ENCODE results near the gene RDX. TPM values are rescaled to one million over a fixed set of nuclear protein-coding genes. Genes with fewer than 3 reads are reported as not detected.

The RDX gene
- total RNA-seq, 1 donor from 2014 or later: 88.2 TPM

DNA sequence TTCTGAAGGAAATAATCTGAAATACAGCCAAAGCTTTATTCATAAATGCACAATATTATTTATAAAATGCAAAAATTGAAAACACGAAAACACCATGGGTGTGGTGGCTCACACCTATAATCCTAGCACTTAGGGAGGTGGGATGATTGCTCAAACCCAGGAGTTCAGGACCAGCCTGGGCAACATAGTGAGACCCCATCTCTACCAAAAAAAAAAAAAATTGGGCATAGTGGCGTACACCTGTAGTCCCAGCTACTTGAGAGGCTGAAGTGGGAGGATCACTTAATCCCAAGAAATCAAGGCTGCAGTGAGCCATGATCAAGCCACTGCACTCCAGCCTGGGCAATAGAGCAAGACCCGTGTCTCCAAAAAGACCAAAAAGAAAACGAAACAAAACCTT, 5.2 kb upstream of the RDX start:
- H3K36me3 ChIP-seq (ENCODE audit: control insufficient read depth, insufficient read depth, low read length): no peaks in the 10 kb centered on the region
- TF ChIP-seq, protein P1, sequence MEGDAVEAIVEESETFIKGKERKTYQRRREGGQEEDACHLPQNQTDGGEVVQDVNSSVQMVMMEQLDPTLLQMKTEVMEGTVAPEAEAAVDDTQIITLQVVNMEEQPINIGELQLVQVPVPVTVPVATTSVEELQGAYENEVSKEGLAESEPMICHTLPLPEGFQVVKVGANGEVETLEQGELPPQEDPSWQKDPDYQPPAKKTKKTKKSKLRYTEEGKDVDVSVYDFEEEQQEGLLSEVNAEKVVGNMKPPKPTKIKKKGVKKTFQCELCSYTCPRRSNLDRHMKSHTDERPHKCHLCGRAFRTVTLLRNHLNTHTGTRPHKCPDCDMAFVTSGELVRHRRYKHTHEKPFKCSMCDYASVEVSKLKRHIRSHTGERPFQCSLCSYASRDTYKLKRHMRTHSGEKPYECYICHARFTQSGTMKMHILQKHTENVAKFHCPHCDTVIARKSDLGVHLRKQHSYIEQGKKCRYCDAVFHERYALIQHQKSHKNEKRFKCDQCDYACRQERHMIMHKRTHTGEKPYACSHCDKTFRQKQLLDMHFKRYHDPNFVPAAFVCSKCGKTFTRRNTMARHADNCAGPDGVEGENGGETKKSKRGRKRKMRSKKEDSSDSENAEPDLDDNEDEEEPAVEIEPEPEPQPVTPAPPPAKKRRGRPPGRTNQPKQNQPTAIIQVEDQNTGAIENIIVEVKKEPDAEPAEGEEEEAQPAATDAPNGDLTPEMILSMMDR (IDR thresholded peaks at IDR 0.05; ENCODE audit: insufficient read depth, low read length, severe bottlenecking): no peak
- FAIRE-seq: no peak
- no peak overlapping the region for H3K4me3 ChIP-seq (ENCODE audit: low read depth, low read length)
- DNase-seq (ENCODE audit: low read depth): no peak
- H3K27me3 ChIP-seq (ENCODE audit: control insufficient read depth, insufficient read depth, low read length): peaks cover 2% of the 10 kb centered on the region

DNA sequence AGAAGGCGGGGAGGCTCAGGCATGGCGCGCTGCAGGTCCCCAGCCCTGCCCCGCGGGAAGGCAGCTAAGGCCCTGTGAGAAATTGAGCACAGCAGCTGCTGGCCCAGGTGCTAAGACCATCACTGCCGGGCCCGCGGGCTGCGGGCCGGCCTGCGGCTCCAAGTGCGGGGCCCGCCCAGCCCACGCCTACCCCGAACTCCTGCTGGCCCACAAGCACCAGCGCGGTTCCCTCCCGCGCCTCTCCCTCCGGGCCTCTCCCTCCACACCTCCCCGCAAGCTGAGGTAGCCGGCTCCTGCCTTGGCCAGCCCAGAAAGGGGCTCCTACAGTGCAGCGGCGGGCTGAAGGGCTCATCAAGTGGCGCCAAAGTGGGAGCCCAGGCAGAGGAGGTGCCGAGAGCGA, 4.6 kb upstream of the RDX start:
- DNase-seq (ENCODE audit: low read depth) (no peak), FAIRE-seq (no peak)
- Histone ChIP-seq H3K4me3 (ENCODE audit: low read depth, low read length) (no peak overlapping the region), H3K27me3 (ENCODE audit: control insufficient read depth, insufficient read depth, low read length) (peaks cover 2% of the 10 kb centered on the region), H3K36me3 (ENCODE audit: control insufficient read depth, insufficient read depth, low read length) (no peaks in the 10 kb centered on the region)
- TF ChIP-seq, protein P1 (IDR thresholded peaks at IDR 0.05; ENCODE audit: insufficient read depth, low read length, severe bottlenecking): no peak

DNA sequence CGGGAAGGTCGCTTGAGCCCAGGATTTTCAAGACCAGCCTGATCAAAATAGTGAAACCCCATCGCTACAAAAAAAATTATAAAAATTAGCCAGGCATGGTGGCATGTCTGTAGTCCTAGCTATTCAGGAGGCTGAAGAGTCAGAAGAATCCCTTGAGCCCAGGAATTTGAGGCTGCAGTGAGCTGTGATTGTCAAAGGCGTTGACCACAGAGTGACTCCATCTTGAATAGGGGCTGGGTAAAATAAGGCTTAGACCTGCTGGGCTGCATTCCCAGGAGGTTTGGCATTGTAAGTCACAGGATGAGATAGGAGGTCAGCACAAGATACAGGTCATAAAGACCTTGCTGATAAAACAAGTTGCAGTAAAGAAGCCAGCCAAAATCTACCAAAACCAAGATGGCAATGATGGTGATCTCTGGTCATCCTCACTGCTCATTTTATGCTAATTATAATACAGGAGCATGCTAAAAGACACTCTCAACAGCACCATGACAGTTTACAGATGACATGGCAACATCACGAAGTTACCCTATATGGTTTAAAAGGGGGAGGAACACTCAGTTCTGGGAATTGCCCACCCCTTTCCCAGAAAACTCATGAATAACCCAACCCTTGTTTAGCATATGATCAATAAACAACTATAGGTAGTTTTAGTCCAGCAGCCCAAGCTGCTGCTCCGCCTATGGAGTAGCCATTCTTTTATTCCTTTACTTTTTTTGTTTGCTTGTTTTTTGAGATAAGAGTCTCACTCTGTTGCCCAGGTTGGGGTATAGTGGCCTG, 2.8 kb upstream of the RDX start:
- H3K36me3 ChIP-seq (ENCODE audit: control insufficient read depth, insufficient read depth, low read length): no peaks in the 10 kb centered on the region
- FAIRE-seq: no peak
- TF ChIP-seq, protein P1 (IDR thresholded peaks at IDR 0.05; ENCODE audit: insufficient read depth, low read length, severe bottlenecking): no peak
- no peak for DNase-seq (ENCODE audit: low read depth)
- peaks cover 2% of the 10 kb centered on the region for H3K27me3 ChIP-seq (ENCODE audit: control insufficient read depth, insufficient read depth, low read length)
- H3K4me3 ChIP-seq (ENCODE audit: low read depth, low read length): no peak overlapping the region

DNA sequence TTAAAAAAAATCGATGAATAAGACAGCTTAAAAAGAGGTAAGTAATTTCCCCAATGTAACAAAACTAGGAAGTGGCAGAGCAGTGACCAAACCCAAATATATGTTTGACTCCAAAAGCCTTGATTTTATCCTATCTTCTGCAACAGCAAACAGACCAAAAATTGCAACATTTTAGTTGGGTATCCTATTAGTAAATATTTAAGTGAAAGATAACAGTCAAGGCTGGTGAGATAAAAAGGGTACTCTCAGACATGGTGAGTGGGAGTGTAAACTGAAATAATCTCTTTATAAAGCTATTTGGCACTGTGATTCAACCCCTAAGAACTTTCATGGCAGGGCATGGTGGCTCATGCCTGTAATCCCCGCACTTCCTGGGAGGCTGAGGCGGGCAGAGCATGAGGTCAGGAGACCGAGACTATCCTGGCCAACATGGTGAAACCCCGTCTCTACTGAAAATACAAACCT, 1.9 kb upstream of the RDX start:
- H3K4me3 ChIP-seq (ENCODE audit: low read depth, low read length): no peak overlapping the region
- H3K27me3 ChIP-seq (ENCODE audit: control insufficient read depth, insufficient read depth, low read length): no peaks in the 10 kb centered on the region
- no peak for FAIRE-seq
- no peaks in the 10 kb centered on the region for H3K36me3 ChIP-seq (ENCODE audit: control insufficient read depth, insufficient read depth, low read length)
- DNase-seq (ENCODE audit: low read depth): peak; percentile 84
- TF ChIP-seq, protein P1 (IDR thresholded peaks at IDR 0.05; ENCODE audit: insufficient read depth, low read length, severe bottlenecking): no peak

DNA sequence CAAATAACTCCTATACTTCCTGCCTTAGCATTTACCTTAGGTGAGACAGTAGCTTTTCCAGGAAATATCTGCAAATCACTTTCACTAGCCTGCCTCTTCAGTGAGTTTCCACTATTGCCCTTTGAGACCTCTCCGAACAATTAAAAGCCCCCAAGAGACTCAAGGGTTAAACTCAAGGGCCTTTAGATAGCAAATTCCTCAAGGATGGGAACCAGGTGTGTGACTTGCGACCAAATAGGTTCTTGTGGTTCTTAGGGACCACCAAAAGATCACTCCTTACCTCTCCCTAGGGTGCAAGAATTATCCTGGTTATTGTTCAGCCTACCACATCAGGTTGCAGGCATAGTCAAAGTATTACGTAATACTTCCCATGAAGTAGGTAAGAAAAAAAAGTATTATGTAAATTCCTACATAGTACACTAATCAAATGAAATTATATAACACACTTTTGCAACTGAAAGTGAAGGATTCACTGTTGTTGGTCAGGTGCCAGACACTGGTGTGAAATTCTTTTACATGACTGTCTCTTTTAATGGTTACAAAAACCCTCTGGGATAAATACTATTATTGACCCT, 1.4 kb upstream of the RDX start:
- no peaks in the 10 kb centered on the region for H3K36me3 ChIP-seq (ENCODE audit: control insufficient read depth, insufficient read depth, low read length)
- peak; percentile 78 for DNase-seq (ENCODE audit: low read depth)
- no peak for FAIRE-seq
- TF ChIP-seq, protein P1 (IDR thresholded peaks at IDR 0.05; ENCODE audit: insufficient read depth, low read length, severe bottlenecking): no peak
- no peaks in the 10 kb centered on the region for H3K27me3 ChIP-seq (ENCODE audit: control insufficient read depth, insufficient read depth, low read length)
- H3K4me3 ChIP-seq (ENCODE audit: low read depth, low read length): no peak overlapping the region
